GM12891 (cell line): ENCODE data around the gene ENTREP3.

Experiments used
- POLR2A ChIP-seq: IDR thresholded peaks from 2 replicates; pipeline ENCODE4 v1.6.1; 2011; ENCODE audit warnings: low read depth, low read length, control low read depth
- POLR2AphosphoS5 ChIP-seq: IDR thresholded peaks from 2 replicates; pipeline ENCODE4 v1.6.1; 2011; ENCODE audit warnings: low read depth, low read length, control low read depth
- SPI1 ChIP-seq: IDR thresholded peaks from 2 replicates; pipeline ENCODE4 v1.6.1; 2011; ENCODE audit warnings: low read depth, low read length, control low read depth

GRCh38 chr1:155236451-155236850 is 18.8 kb downstream of the ENTREP3 start:
- TF ChIP-seq POLR2A (no peak), SPI1 (no peak), POLR2AphosphoS5 (no peak)
